WTC11 (cell line): Measurements from ENCODE around the gene NACC2.

Source experiments
- E2F1 ChIP-seq: sonication (generic); formaldehyde crosslinking; IDR thresholded peaks from 2 replicates; pipeline ENCODE4 v1.8.0; 2022; ENCODE audit warnings: mild to moderate bottlenecking, missing genetic modification reagents
- HMGA2 ChIP-seq: fragments of 250-450 bp; sonication (Bioruptor Pico); IDR thresholded peaks from 2 replicates; pipeline ENCODE4 v1.4.0; 2021; ENCODE audit warnings: mild to moderate bottlenecking, moderate library complexity
- OVOL2 ChIP-seq: fragments of 250-450 bp; sonication (Bioruptor Pico); IDR thresholded peaks from 2 replicates; pipeline ENCODE4 v1.9.0; 2021; ENCODE audit warnings: mild to moderate bottlenecking, borderline replicate concordance
- PREB ChIP-seq: sonication (generic); formaldehyde crosslinking; IDR thresholded peaks from 2 replicates; pipeline ENCODE4 v1.8.1; 2022; ENCODE audit warnings: mild to moderate bottlenecking, missing genetic modification reagents, moderate library complexity, borderline replicate concordance
- SP1 ChIP-seq: sonication (generic); formaldehyde crosslinking; conservative IDR thresholded peaks from 2 replicates; pipeline ENCODE4 v1.8.1; 2022; ENCODE audit warnings: missing genetic modification reagents
- USF2 ChIP-seq: sonication (generic); formaldehyde crosslinking; IDR thresholded peaks from 2 replicates; pipeline ENCODE4 v1.8.1; 2023; ENCODE audit warnings: mild to moderate bottlenecking, missing genetic modification reagents, moderate library complexity
- ZBTB21 ChIP-seq: sonication (generic); formaldehyde crosslinking; IDR thresholded peaks from 2 replicates; pipeline ENCODE4 v1.8.1; 2023; ENCODE audit warnings: mild to moderate bottlenecking, missing genetic modification reagents, borderline replicate concordance
- ZNF121 ChIP-seq: sonication (generic); formaldehyde crosslinking; IDR thresholded peaks from 2 replicates; pipeline ENCODE4 v1.8.0; 2023; ENCODE audit warnings: missing genetic modification reagents
- ZNF263 ChIP-seq: sonication (generic); formaldehyde crosslinking; IDR thresholded peaks from 2 replicates; pipeline ENCODE4 v1.8.1; 2022; ENCODE audit warnings: low read depth, mild to moderate bottlenecking, moderate library complexity, missing genetic modification reagents
- ZNF281 ChIP-seq: sonication (generic); formaldehyde crosslinking; IDR thresholded peaks from 2 replicates; pipeline ENCODE4 v1.8.0; 2023; ENCODE audit warnings: mild to moderate bottlenecking, missing genetic modification reagents
- ZNF671 ChIP-seq: fragments of 250-450 bp; sonication (Bioruptor Pico); IDR thresholded peaks from 2 replicates; pipeline ENCODE4 v1.8.0; 2021; ENCODE audit warnings: mild to moderate bottlenecking
- TF ChIP-seq, protein P1 (sequence below): fragments of 200-600 bp; IDR thresholded peaks from 2 replicates; pipeline ENCODE4 v1.8.0; 2022; ENCODE audit warnings: antibody characterized with exemption
- TF ChIP-seq, protein P2 (sequence below): fragments of 250-450 bp; sonication (Bioruptor Pico); conservative IDR thresholded peaks from 2 replicates; pipeline ENCODE4 v1.9.0; 2021; ENCODE audit warnings: mild to moderate bottlenecking
- TF ChIP-seq, protein P3 (sequence below): sonication (generic); formaldehyde crosslinking; IDR thresholded peaks from 2 replicates; pipeline ENCODE4 v1.8.1; 2022; ENCODE audit warnings: low read depth, missing genetic modification reagents, borderline replicate concordance

DNA sequence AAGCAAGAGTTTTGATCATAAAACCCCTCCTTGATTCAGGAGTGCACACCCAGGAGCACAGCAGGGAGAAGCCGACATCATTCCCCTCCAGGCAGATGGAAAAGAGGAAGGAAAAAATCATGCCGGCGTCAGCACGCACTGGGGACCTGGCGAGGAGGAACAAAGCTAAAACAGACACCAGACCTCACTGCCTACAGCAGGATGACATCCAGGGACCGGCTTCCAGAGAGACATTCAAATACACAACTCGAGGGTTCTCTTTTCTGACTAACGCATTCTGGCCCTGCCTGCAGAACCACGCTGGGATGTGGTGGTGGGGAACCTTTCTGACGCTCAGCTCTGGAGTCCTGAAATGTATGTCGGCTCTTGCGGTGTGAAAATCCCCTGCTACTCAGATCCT lies 136.6 kb downstream of the NACC2 start:
- TF ChIP-seq HMGA2 (CRISPR knock-in tag), result no peak
- no peak for TF ChIP-seq PREB (CRISPR knock-in tag)
- TF ChIP-seq, protein P1, sequence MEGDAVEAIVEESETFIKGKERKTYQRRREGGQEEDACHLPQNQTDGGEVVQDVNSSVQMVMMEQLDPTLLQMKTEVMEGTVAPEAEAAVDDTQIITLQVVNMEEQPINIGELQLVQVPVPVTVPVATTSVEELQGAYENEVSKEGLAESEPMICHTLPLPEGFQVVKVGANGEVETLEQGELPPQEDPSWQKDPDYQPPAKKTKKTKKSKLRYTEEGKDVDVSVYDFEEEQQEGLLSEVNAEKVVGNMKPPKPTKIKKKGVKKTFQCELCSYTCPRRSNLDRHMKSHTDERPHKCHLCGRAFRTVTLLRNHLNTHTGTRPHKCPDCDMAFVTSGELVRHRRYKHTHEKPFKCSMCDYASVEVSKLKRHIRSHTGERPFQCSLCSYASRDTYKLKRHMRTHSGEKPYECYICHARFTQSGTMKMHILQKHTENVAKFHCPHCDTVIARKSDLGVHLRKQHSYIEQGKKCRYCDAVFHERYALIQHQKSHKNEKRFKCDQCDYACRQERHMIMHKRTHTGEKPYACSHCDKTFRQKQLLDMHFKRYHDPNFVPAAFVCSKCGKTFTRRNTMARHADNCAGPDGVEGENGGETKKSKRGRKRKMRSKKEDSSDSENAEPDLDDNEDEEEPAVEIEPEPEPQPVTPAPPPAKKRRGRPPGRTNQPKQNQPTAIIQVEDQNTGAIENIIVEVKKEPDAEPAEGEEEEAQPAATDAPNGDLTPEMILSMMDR, result no peak
- no peak for TF ChIP-seq ZNF671 (CRISPR knock-in tag)
- TF ChIP-seq, protein P2, sequence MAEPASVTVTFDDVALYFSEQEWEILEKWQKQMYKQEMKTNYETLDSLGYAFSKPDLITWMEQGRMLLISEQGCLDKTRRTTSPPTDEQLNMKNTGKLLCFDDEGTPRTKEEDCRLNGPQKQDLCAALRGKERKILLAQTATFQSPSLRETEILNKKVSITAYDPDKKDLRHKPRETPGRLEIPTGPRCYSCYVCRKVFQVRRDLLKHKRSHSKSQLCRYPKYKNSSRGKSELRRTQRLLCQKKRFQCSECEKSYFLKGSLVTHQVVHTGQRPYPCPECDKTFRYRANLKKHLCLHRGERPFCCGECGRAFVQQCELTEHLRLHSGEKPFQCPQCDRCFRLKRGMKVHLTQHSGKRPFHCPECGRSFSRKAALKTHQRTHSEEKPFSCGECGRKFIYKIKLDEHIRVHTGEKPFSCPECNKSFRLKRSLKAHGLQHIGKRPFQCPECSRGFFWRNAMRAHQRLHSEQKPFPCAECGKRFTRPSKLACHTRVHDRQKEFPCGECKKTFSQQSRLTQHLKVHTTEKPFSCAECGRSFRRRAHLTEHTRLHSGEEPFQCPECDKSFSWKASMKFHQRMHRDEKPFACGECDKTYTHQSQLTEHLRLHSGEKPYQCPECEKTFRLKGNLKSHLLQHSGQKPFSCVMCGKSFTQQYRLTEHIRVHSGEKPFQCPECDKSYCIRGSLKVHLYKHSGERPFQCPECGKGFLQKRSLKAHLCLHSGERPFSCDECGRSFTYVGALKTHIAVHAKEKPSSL (CRISPR knock-in tag), result no peak
- TF ChIP-seq SP1, result no peak
- TF ChIP-seq E2F1 (CRISPR knock-in tag), result no peak
- no peak for TF ChIP-seq OVOL2
- no peak for TF ChIP-seq ZBTB21 (CRISPR knock-in tag)
- TF ChIP-seq ZNF263, result no peak
- no peak for TF ChIP-seq USF2 (CRISPR knock-in tag)
- TF ChIP-seq ZNF281 (CRISPR knock-in tag), result no peak
- no peak for TF ChIP-seq ZNF121 (CRISPR knock-in tag)
- TF ChIP-seq, protein P3, sequence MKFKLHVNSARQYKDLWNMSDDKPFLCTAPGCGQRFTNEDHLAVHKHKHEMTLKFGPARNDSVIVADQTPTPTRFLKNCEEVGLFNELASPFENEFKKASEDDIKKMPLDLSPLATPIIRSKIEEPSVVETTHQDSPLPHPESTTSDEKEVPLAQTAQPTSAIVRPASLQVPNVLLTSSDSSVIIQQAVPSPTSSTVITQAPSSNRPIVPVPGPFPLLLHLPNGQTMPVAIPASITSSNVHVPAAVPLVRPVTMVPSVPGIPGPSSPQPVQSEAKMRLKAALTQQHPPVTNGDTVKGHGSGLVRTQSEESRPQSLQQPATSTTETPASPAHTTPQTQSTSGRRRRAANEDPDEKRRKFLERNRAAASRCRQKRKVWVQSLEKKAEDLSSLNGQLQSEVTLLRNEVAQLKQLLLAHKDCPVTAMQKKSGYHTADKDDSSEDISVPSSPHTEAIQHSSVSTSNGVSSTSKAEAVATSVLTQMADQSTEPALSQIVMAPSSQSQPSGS, result no peak
